Measurements from ENCODE around the gene SLC25A42.
"Not testable (repeated sequence)": the region's sequence is repeated elsewhere in the genome, so short reads cannot be mapped to it uniquely, and the experiment has no call there.

Gene SLC25A42

DNA sequence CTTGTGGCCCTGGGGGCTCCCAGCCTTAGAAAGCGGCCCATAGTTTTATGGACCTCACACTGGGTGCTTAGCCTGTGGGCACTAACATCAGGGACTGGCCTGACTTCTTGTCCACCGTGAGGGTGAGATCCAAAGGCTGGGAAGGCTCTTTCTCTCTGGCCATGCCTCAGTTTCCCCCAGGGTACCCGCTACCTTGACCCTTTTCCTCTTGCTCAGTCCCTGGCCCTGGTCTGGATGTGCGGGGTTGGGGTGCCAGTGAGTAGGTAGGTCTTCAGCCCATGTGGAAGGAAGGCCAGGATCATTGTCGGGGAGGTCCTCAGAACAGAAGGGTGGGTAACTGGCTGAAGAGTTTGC is 76.1 kb downstream of the SLC25A42 start:
- no peak for DNase-seq

- DNase-seq, result no peak
These were observed 76.7 kb downstream of the SLC25A42 start for GRCh38 chr19:19140476-19140875.

DNA sequence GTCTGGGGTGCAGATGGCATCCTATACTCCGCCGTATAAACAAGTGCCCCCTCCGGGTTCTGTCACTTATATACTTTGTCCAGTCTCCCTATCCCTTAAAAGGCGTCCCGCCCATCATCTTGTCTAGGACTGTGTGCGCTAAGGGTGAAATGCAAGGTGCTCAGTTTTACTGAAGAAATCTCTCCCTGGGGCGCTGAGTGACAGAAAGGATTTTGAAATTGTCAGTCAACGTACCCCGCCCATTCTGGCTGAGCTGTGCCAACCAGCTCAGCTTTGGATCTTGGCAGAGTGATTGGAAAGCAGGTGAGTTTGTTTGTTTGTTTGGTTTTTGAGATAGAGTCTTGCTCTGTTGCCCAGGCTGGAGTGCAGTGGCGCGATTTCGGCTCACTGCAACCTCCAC is 78.6 kb downstream of the SLC25A42 start:
- DNase-seq, result no peak

GRCh38 chr19:19145281-19145680 is 81.5 kb downstream of the SLC25A42 start:
- no peak for DNase-seq

GRCh38 chr19:19145684-19146608 is 82.2 kb downstream of the SLC25A42 start:
- DNase-seq, result peak; percentile 40

- DNase-seq, result no peak
These were observed 83.1 kb downstream of the SLC25A42 start for GRCh38 chr19:19146865-19147264.

DNA sequence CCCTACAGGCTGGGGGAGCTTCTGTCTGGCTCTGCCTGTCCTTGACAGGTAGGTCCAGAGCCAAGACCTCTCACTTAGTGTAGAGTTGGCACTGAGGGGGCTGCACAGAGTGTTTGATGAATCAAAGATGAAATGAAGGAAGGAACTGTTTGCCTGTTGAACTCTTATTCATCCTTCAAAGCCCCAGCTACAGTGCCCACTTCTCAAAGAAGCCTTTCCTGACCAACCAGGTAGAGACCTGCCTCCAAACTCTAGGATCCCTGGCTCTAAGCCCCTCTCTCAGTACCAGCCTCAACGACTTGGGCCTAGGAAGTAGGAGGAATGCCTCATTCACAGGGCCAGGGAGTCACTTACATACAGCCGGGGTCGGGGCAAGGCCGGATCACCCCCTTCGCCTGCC is 83.5 kb downstream of the SLC25A42 start:
- no peak for DNase-seq

- DNase-seq, result not testable (repeated sequence)
These were observed 84.7 kb downstream of the SLC25A42 start for GRCh38 chr19:19148504-19148903.

- no peak for DNase-seq
These were observed 85.6 kb downstream of the SLC25A42 start for GRCh38 chr19:19149435-19149834.

DNA sequence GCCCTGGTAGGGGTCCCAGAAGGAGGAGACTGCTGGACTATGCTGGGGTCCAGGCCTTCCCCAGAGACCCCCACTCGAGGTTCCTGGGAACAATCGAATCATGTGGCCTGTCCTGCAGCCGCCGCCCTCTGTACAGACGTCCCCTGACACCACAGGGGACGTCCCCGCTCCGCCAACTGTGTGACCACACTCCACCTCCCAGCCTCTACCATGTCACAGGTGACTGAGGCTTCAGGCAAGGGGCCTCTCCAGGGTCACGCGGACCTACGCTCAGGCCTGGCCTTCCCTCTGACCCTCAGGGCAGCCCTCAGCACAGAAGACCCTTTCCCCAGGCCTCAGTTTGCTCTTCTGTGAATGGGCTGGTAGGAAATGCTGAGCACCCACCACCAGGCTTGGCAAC is 87.6 kb downstream of the SLC25A42 start:
- DNase-seq, result no peak

- DNase-seq, result no peak
These were observed 89.0 kb downstream of the SLC25A42 start for GRCh38 chr19:19152668-19153384.

DNA sequence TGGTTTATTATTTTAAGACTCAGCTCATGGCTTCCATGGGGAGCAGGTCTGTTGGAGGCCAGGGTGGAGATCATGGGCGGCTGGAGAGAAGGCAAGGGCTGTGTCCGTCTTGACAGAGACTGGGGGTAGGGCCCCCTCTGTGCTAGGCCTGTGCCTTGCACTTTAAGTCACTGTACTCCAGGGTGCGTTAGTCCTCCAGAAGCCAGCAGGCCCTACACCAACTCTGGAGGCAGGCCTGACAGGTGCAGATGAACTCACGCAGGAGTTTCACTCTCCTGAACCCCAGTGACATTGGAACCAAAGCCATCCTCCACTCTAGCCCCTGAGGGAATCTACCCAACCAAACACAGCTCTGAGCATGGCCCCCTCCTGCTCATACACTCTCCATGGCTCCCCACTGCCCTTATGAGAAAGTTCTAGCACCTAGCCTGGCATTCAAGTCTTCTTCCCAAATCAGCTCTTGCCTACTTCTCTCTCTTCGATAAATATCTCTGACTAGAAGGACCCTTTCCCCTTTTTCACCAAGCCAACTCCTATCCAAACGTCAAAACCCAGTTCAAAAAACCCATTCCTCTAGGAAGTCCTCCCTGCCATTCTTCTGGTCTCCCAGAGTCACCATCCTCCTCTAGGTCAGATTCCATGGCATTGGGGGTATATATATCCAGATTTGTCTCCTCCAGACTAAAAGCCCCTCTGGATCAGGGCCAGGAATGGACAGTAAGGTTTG is 91.1 kb downstream of the SLC25A42 start:
- no peak for DNase-seq

DNA sequence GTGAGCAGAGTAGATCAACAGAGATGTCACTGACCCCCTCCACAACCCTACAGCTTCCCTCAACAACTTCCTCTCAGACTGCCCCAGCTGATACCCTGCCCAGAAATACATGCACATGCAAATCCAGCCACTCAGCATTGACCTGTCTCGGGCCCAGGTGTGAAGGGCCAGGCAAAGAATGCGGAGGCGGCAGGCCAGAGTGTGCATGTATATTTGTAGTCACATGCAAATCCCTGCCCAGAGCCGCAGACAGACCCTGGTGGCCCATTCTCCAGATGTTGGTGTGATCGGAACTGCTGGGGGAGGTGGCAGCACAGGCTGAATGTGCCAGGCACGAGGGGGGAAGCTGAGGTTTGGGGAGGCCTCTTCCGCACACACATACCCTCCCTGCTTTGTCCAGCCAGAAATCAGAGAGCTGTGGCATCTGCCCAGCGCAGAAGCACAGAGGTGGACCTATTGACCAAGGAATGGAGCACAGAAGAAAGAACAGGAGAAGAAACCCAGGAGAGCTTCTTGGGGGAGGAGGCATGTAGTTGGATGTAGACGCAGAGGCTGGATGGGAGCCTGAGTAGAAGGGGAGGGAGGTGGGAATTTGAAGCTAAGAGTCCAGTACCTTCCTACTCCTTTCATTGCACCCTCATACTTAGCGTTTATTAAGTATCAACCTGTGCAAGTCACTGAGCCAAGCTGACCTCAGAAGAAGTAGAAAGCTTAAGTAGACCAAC is 91.9 kb downstream of the SLC25A42 start:
- no peak for DNase-seq

DNA sequence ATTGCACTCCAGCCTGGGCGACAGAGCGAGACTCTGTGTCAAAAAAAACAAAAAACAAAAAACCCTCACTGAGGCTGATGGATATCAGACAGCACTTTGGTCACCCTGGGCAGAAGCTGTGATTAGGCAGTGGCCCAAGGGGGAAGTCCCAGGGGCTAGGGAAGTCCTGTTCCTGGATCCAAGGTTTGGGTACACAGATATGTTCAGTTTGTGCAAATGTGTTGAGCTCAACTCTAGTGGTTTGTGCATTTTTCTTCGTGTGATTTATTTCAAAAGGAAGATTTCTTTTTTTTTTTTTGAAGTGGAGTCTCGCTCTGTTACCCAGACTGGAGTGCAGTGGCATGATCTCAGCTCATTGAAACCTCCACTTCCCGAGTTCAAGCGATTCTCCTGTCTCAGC is 94.0 kb downstream of the SLC25A42 start:
- no peak for DNase-seq

GRCh38 chr19:19159534-19159933 is 95.7 kb downstream of the SLC25A42 start:
- DNase-seq, result no peak

DNA sequence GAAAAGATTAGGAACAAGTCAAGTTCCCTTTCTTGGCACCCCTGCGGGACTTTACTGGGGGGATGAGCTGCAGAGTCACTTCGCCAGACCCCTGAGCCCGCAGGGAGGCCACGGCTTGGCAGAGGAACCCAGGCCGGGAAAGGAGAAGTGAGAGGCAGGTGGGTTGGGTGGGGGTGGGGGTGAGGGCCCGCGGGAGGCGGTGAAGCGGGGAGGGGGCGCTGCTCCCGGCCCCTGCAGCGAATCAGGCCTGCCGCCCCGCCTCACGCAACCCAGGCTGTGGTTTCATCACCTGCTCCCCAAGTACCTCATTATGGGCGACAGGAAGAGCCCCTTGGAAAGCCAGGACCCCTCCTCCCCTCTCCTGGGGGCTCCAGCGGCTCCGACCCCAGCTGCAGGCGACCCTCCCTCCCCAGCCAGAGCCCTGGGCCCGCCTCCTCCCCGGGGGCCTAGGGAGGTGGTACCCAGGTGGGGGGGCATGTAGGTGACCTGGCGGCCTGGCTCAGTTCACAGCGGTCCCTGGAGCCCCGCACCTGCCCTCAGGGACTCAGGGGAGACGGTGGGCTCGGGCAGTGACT is 96.8 kb downstream of the SLC25A42 start:
- DNase-seq, result peak; percentile 63

- DNase-seq, result no peak
These were observed 98.7 kb downstream of the SLC25A42 start for GRCh38 chr19:19162495-19162894.

All from NCI-H1436 (cell line).